ENCODE measurements around the gene ITCH.
A peak's percentile ranks its signal among the peaks of the same experiment; 100 is the strongest.
"Not testable (repeated sequence)": the region's sequence is repeated elsewhere in the genome, so short reads cannot be mapped to it uniquely, and the experiment has no call there.

ITCH gene

GRCh38 chr20:34515484-34516246, 152.6 kb downstream of the ITCH start:
- H3K27me3 ChIP-seq (ENCODE audit: control insufficient read depth, insufficient read depth, low read length) = no peaks in the 10 kb centered on the region
- peaks cover 2% of the 10 kb centered on the region for H3K4me1 ChIP-seq (ENCODE audit: control insufficient read depth, insufficient read depth, low read length)
- H3K9ac ChIP-seq (ENCODE audit: low read length) = peak overlapping the region; percentile 51
- peak overlapping the region; percentile 90 for H3K4me3 ChIP-seq (ENCODE audit: low read length)
- H3K36me3 ChIP-seq (ENCODE audit: control insufficient read depth, insufficient read depth, low read length) = no peaks in the 10 kb centered on the region
- H3K27ac ChIP-seq (ENCODE audit: low read depth, low read length) = peak overlapping the region; percentile 97

- Histone ChIP-seq H3K27me3 (ENCODE audit: control insufficient read depth, insufficient read depth, low read length) (no peaks in the 10 kb centered on the region), H3K4me1 (ENCODE audit: control insufficient read depth, insufficient read depth, low read length) (peaks cover 2% of the 10 kb centered on the region), H3K4me3 (ENCODE audit: low read length) (peak within 1 kb of the TSS; percentile 90), H3K9ac (ENCODE audit: low read length) (peak within 1 kb of the TSS; percentile 51), H3K27ac (ENCODE audit: low read depth, low read length) (peak within 1 kb of the TSS; percentile 97), H3K36me3 (ENCODE audit: control insufficient read depth, insufficient read depth, low read length) (no peaks in the 10 kb centered on the region)
Measured at GRCh38 chr20:34516247-34517113, 153.4 kb downstream of the ITCH start, which contains the start of gene DYNLRB1. Gene DYNLRB1 (plus strand): TSS chr20:34516422. CDS start chr20:34516459, 37 bp downstream.

GRCh38 chr20:34517114-34517505, 154.0 kb downstream of the ITCH start:
- peak overlapping the region; percentile 97 for H3K27ac ChIP-seq (ENCODE audit: low read depth, low read length)
- no peaks in the 10 kb centered on the region for H3K27me3 ChIP-seq (ENCODE audit: control insufficient read depth, insufficient read depth, low read length)
- peak overlapping the region; percentile 19 for H3K9ac ChIP-seq (ENCODE audit: low read length)
- H3K36me3 ChIP-seq (ENCODE audit: control insufficient read depth, insufficient read depth, low read length) = no peaks in the 10 kb centered on the region
- peaks cover 2% of the 10 kb centered on the region for H3K4me1 ChIP-seq (ENCODE audit: control insufficient read depth, insufficient read depth, low read length)
- H3K4me3 ChIP-seq (ENCODE audit: low read length) = peak overlapping the region; percentile 90

DNA sequence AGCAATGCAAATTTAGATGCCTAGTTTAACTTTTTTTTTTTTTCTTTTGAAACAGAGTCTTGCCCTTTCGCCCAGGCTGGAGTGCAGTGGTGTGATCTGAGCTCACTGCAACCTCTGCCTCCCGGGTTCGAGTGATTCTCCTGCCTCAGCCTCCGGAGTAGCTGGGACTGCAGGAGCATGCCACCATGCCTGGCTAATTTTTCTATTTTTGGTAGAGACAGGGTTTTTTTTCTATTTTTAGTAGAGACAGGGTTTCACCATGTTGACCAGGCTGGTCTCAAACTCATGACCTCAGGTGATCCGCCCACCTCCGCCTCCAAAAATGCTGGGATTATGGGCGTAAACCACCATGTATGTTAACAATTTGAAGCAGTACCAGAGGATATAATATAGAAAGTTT, 155.8 kb downstream of the ITCH start:
- not testable (repeated sequence) for H3K9ac ChIP-seq (ENCODE audit: low read length); H3K4me1 ChIP-seq (ENCODE audit: control insufficient read depth, insufficient read depth, low read length); H3K27ac ChIP-seq (ENCODE audit: low read depth, low read length); H3K27me3 ChIP-seq (ENCODE audit: control insufficient read depth, insufficient read depth, low read length); H3K36me3 ChIP-seq (ENCODE audit: control insufficient read depth, insufficient read depth, low read length); H3K4me3 ChIP-seq (ENCODE audit: low read length)

DNA sequence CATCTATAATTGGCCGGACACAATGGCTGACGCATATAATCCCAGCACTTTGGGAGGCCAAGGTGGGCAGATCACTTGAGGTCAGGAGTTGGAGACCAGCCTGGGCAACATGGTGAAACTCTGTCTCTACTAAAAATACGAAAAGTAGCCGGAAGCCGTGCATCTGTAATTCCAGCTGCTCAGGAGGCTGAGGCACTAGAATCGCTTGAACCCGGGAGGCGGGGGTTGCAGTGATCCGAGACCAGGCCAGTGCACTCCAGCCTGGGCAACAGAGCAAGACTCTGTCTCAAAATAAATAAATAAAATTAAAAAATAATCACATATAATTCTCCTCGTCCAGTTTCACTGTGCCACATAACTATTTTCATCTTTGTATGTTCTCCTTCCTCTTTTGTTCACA, 156.8 kb downstream of the ITCH start:
- H3K36me3 ChIP-seq (ENCODE audit: control insufficient read depth, insufficient read depth, low read length); H3K27ac ChIP-seq (ENCODE audit: low read depth, low read length); H3K4me3 ChIP-seq (ENCODE audit: low read length); H3K9ac ChIP-seq (ENCODE audit: low read length); H3K27me3 ChIP-seq (ENCODE audit: control insufficient read depth, insufficient read depth, low read length); H3K4me1 ChIP-seq (ENCODE audit: control insufficient read depth, insufficient read depth, low read length): not testable (repeated sequence)

DNA sequence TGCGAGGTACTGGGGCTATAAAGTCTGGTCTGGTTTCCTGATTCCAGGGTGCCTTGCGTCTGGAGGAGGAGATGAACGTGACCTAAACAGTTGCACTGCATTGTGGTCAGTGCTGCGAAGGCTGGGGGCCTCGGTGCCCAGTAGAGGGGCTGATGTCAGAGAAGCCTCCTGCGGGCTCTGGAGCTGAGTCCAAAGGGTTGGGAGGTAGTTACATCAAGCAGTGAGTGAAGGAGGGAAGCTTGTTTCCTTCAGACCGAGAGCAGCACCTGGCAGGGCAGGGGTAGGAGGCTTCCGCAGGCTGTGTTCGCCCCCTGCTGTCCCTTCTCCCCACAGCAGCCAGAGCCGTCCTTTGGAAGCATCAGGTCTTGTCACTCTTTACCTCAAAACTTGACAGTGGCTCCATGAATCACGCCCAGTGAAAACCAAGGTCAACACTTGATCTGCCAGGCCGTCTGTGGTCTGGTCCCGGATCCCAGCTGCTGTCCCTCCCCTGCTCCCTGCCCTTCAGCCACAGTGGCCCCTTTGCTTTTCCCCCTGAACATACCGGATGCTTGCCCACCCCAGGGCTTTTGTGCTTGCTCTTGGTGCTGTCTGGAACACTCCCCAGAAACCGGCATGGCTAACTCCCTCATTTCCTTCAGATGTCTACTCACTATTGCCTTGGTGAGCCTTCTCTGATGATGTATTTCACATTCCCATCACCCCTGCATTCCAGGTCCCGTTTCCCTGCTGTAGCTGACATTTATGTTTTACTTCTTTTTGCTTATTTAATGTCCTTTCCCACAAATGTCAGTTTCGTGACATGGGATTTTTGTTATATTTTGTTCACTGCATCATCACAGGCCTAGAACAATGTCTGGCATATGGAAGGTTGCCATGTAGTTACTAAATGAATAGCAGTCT, 160.1 kb downstream of the ITCH start:
- peak overlapping the region; percentile 16 for H3K27ac ChIP-seq (ENCODE audit: low read depth, low read length)
- peaks cover 10% of the 10 kb centered on the region for H3K36me3 ChIP-seq (ENCODE audit: control insufficient read depth, insufficient read depth, low read length)
- no peaks in the 10 kb centered on the region for H3K27me3 ChIP-seq (ENCODE audit: control insufficient read depth, insufficient read depth, low read length)
- no peak overlapping the region for H3K9ac ChIP-seq (ENCODE audit: low read length)
- peaks cover 21% of the 10 kb centered on the region for H3K4me1 ChIP-seq (ENCODE audit: control insufficient read depth, insufficient read depth, low read length)
- no peak overlapping the region for H3K4me3 ChIP-seq (ENCODE audit: low read length)

- Histone ChIP-seq H3K36me3 (ENCODE audit: control insufficient read depth, insufficient read depth, low read length) (peaks cover 10% of the 10 kb centered on the region), H3K4me3 (ENCODE audit: low read length) (no peak overlapping the region), H3K9ac (ENCODE audit: low read length) (no peak overlapping the region), H3K4me1 (ENCODE audit: control insufficient read depth, insufficient read depth, low read length) (peaks cover 21% of the 10 kb centered on the region), H3K27ac (ENCODE audit: low read depth, low read length) (no peak overlapping the region), H3K27me3 (ENCODE audit: control insufficient read depth, insufficient read depth, low read length) (no peaks in the 10 kb centered on the region)
Measured at GRCh38 chr20:34524426-34524825, 161.4 kb downstream of the ITCH start.

- no peak overlapping the region for H3K4me3 ChIP-seq (ENCODE audit: low read length)
- peak overlapping the region; percentile 42 for H3K9ac ChIP-seq (ENCODE audit: low read length)
- peak overlapping the region; percentile 80 for H3K27ac ChIP-seq (ENCODE audit: low read depth, low read length)
- peaks cover 10% of the 10 kb centered on the region for H3K36me3 ChIP-seq (ENCODE audit: control insufficient read depth, insufficient read depth, low read length)
- H3K27me3 ChIP-seq (ENCODE audit: control insufficient read depth, insufficient read depth, low read length) = no peaks in the 10 kb centered on the region
- H3K4me1 ChIP-seq (ENCODE audit: control insufficient read depth, insufficient read depth, low read length) = peaks cover 21% of the 10 kb centered on the region
Measured at GRCh38 chr20:34525342-34525708, 162.3 kb downstream of the ITCH start.

DNA sequence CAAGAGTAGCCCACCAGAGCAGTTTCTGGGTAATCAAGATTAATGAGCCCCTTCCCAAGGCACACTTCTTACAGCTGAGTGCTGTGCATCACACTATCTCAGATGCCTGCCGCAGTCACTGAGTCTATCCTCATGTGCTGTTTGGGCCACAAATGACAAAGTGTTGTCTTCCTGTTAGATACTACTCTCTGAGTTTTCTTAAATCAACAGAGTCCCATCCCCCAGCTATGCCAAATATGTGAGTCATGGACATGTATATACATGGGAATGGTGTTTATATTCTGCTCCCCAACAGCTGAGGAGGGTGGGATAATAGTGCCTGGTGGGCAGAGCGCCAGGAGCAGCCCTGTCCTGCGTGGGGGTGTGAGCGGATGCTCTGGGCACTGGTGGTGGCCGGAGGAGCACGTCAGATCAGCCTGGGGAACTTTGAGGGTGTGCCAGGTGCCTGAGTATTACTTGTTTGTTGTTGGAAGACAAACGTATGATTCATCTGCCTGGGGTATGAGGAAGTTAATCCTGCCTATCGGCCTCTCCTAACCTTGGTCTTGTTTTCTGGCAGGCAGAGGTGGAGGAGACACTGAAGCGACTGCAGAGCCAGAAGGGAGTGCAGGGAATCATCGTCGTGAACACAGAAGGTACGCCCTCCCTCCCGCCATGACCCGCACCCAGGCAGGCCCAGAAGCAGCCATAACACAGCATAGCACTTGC, 162.8 kb downstream of the ITCH start:
- Histone ChIP-seq H3K9ac (ENCODE audit: low read length) (peak overlapping the region; percentile 42), H3K27me3 (ENCODE audit: control insufficient read depth, insufficient read depth, low read length) (no peaks in the 10 kb centered on the region), H3K4me1 (ENCODE audit: control insufficient read depth, insufficient read depth, low read length) (peaks cover 21% of the 10 kb centered on the region), H3K36me3 (ENCODE audit: control insufficient read depth, insufficient read depth, low read length) (peaks cover 10% of the 10 kb centered on the region), H3K27ac (ENCODE audit: low read depth, low read length) (peak overlapping the region; percentile 80), H3K4me3 (ENCODE audit: low read length) (no peak overlapping the region)

GRCh38 chr20:34526466-34526865, 163.4 kb downstream of the ITCH start:
- H3K27me3 ChIP-seq (ENCODE audit: control insufficient read depth, insufficient read depth, low read length) = no peaks in the 10 kb centered on the region
- peaks cover 10% of the 10 kb centered on the region for H3K36me3 ChIP-seq (ENCODE audit: control insufficient read depth, insufficient read depth, low read length)
- H3K4me1 ChIP-seq (ENCODE audit: control insufficient read depth, insufficient read depth, low read length) = peaks cover 21% of the 10 kb centered on the region
- H3K27ac ChIP-seq (ENCODE audit: low read depth, low read length) = peak overlapping the region; percentile 80
- H3K4me3 ChIP-seq (ENCODE audit: low read length) = peak overlapping the region; percentile 26
- H3K9ac ChIP-seq (ENCODE audit: low read length) = no peak overlapping the region

DNA sequence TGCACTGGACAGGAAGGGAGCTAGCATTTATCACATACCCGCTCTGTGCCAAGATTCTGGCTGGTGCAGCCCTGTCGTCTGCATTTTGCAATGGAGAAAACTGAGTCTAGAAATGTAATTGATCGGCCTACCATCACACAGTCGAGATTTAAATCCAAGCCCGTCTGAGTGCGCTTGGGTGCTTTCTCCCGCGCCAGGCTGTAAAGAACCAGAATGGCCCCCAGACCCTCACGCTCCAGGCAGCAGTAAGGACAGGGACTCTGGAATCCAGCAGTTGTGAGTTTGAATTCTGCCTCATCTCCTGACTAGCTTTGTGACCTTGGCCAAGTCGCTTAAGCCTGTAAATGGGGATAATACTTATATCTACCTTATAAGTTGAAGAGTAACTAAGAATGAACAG, 163.9 kb downstream of the ITCH start:
- H3K27ac ChIP-seq (ENCODE audit: low read depth, low read length) = peak overlapping the region; percentile 80
- no peak overlapping the region for H3K9ac ChIP-seq (ENCODE audit: low read length)
- H3K4me1 ChIP-seq (ENCODE audit: control insufficient read depth, insufficient read depth, low read length) = peaks cover 21% of the 10 kb centered on the region
- H3K27me3 ChIP-seq (ENCODE audit: control insufficient read depth, insufficient read depth, low read length) = no peaks in the 10 kb centered on the region
- no peak overlapping the region for H3K4me3 ChIP-seq (ENCODE audit: low read length)
- H3K36me3 ChIP-seq (ENCODE audit: control insufficient read depth, insufficient read depth, low read length) = peaks cover 12% of the 10 kb centered on the region

All from rectal smooth muscle tissue (tissue), 1 donor.